Chondrocyte (in vitro differentiated cells): ENCODE measurements around the gene MAPKAP1. TPM values are rescaled to one million over a fixed set of nuclear protein-coding genes. Genes with fewer than 3 reads are reported as not detected.

Experiments used
- DNase-seq: peaks from one replicate; pipeline ENCODE4 v3.0.0; 2021; ENCODE audit warnings: mixed read lengths, low spot score
- H3K27ac Mint-ChIP-seq: one replicate; pipeline ENCODE4 v1.8.0; 2021; ENCODE audit warnings: mild to moderate bottlenecking, moderate library complexity, mixed read lengths; ENCODE audit not compliant: unreplicated experiment
- H3K27me3 Mint-ChIP-seq: 2 replicates; pipeline ENCODE4 v1.8.0; 2021; ENCODE audit warnings: low read depth, mixed read lengths
- H3K36me3 Mint-ChIP-seq: 2 replicates; pipeline ENCODE4 v1.8.0; 2021; ENCODE audit warnings: low read depth, mixed read lengths
- H3K4me1 Mint-ChIP-seq: 2 replicates; pipeline ENCODE4 v1.8.0; 2021; ENCODE audit warnings: low read depth, mild to moderate bottlenecking, mixed read lengths
- H3K4me3 Mint-ChIP-seq: one replicate; pipeline ENCODE4 v1.8.0; 2021; ENCODE audit warnings: mild to moderate bottlenecking, moderate library complexity, mixed read lengths; ENCODE audit not compliant: unreplicated experiment
- H3K9me3 Mint-ChIP-seq: 2 replicates; pipeline ENCODE4 v1.8.0; 2021; ENCODE audit warnings: low read depth, mixed read lengths
- CTCF ChIP-seq: fragments of 200-600 bp; sonication (generic); IDR thresholded peaks from 2 replicates; pipeline ENCODE4 v1.5.0; 2021; ENCODE audit warnings: antibody characterized with exemption, mild to moderate bottlenecking, moderate library complexity
- total RNA-seq: library from RNA; stranded (reverse); gene quantifications from 3 replicates; pipeline ENCODE4 v1.2.1, GENCODE V29; 2021

MAPKAP1 gene
- total RNA-seq, 1 donor from 2014 or later: 91.5 TPM

- Mint-ChIP-seq H3K27ac (peak overlapping the region; percentile 58), H3K4me3 (no peak overlapping the region), H3K4me1 (peaks cover 63% of the 10 kb centered on the region)
These were observed 58.7 kb downstream of the MAPKAP1 start for GRCh38 chr9:125648294-125648693.

GRCh38 chr9:125646621-125647100, 60.3 kb downstream of the MAPKAP1 start:
- no peak overlapping the region for H3K4me3 Mint-ChIP-seq
- no peaks in the 10 kb centered on the region for H3K9me3 Mint-ChIP-seq
- H3K27me3 Mint-ChIP-seq: no peaks in the 10 kb centered on the region
- peaks cover 1% of the 10 kb centered on the region for H3K36me3 Mint-ChIP-seq
- no peak for DNase-seq
- H3K4me1 Mint-ChIP-seq: peaks cover 55% of the 10 kb centered on the region
- TF ChIP-seq CTCF: no peak
- H3K27ac Mint-ChIP-seq: peak overlapping the region; percentile 83

More at GRCh38 chr9:125648294-125648693, 58.7 kb downstream of the MAPKAP1 start:
- no peak for TF ChIP-seq CTCF
- Mint-ChIP-seq H3K27me3 (no peaks in the 10 kb centered on the region), H3K9me3 (no peaks in the 10 kb centered on the region), H3K36me3 (peaks cover 1% of the 10 kb centered on the region)
- DNase-seq: no peak

- H3K36me3 Mint-ChIP-seq: peaks cover 1% of the 10 kb centered on the region
- TF ChIP-seq CTCF: no peak
- H3K27me3 Mint-ChIP-seq: no peaks in the 10 kb centered on the region
- no peak overlapping the region for H3K4me3 Mint-ChIP-seq
- H3K9me3 Mint-ChIP-seq: no peaks in the 10 kb centered on the region
- DNase-seq: no peak
- peak overlapping the region; percentile 83 for H3K27ac Mint-ChIP-seq
- peaks cover 55% of the 10 kb centered on the region for H3K4me1 Mint-ChIP-seq
These were observed 60.8 kb downstream of the MAPKAP1 start for GRCh38 chr9:125646217-125646616.

- peak overlapping the region; percentile 29 for H3K27ac Mint-ChIP-seq
- no peaks in the 10 kb centered on the region for H3K36me3 Mint-ChIP-seq
- no peak overlapping the region for H3K4me3 Mint-ChIP-seq
- no peak for TF ChIP-seq CTCF
- no peaks in the 10 kb centered on the region for H3K27me3 Mint-ChIP-seq
- no peaks in the 10 kb centered on the region for H3K9me3 Mint-ChIP-seq
- no peak for DNase-seq
- peaks cover 45% of the 10 kb centered on the region for H3K4me1 Mint-ChIP-seq
These were observed 62.0 kb downstream of the MAPKAP1 start for GRCh38 chr9:125644819-125645507.

- DNase-seq: no peak
- no peak for TF ChIP-seq CTCF
- no peak overlapping the region for H3K4me3 Mint-ChIP-seq
- H3K9me3 Mint-ChIP-seq: no peaks in the 10 kb centered on the region
- no peaks in the 10 kb centered on the region for H3K27me3 Mint-ChIP-seq
- H3K27ac Mint-ChIP-seq: no peak overlapping the region
- H3K36me3 Mint-ChIP-seq: no peaks in the 10 kb centered on the region
- peaks cover 27% of the 10 kb centered on the region for H3K4me1 Mint-ChIP-seq
These were observed 64.7 kb downstream of the MAPKAP1 start for GRCh38 chr9:125642311-125642710.
